GM19240 (cell line): Measurements from ENCODE around the gene NME7.

Source experiments
- DNase-seq: peaks from one replicate; pipeline ENCODE4 v3.0.0; 2011; ENCODE audit warnings: low spot score; ENCODE audit not compliant: insufficient read length

NME7 gene

DNA sequence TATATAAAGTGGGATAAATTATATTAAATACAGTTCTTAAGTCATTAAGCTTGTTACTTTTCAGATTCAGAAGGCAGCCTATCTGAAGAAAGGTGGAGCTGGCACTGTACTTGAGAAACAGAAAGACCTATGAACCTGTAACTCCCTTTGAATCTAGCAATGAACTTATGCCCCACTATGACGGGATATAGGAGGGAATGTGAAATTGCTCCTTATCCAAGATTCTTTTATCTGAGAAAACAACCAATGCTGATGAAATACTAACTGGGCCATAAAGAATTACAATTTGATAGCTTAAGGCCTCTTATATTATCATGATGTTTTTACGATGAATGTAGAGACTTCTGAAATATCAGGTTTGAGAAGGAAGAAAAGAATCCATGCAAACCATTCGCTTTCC lies 211.0 kb downstream of the NME7 start:
- DNase-seq = no peak

DNA sequence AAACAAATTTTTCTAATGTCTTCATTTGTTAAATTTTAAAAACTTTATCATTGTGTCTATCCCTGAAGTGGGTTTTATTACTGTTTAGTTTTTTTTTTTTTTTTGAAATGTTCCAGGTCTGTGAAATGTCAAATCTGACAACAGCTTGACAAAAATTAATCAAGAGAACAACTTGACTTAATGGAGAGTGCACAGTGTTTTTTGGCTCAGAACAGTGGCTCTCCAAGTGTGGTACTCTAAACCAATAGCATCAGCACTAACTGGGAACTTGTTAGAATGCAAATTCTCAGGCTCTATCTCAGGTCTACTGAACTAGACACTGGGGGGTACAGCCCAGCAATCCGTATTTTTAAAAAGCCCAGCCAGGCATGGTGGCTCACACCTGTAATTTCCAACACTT lies 211.9 kb downstream of the NME7 start:
- DNase-seq = no peak

DNA sequence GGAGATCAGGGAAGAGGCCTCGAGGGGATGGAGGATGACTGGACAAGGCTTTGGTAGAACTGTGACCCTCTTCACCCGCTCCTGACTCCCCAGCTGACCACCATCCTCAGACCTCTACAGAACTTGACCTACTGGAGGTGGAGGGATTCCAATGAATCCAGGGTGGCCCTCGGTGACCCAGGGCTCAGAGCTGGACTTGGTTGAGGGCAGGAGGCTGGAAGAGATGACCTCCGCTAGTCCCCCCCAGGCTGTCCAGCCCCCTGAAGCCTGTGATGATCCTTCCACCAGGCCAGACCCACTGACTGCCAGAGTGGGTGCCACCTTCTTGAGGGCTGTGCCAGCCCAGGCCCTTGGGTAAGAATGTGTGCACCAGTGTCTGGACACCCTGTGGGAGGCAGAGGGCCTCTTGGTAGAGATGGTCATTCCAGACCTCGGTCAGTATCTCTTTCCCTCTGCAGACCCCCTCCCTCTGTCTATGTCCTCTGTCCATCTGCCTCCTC lies 216.2 kb downstream of the NME7 start:
- no peak for DNase-seq

DNA sequence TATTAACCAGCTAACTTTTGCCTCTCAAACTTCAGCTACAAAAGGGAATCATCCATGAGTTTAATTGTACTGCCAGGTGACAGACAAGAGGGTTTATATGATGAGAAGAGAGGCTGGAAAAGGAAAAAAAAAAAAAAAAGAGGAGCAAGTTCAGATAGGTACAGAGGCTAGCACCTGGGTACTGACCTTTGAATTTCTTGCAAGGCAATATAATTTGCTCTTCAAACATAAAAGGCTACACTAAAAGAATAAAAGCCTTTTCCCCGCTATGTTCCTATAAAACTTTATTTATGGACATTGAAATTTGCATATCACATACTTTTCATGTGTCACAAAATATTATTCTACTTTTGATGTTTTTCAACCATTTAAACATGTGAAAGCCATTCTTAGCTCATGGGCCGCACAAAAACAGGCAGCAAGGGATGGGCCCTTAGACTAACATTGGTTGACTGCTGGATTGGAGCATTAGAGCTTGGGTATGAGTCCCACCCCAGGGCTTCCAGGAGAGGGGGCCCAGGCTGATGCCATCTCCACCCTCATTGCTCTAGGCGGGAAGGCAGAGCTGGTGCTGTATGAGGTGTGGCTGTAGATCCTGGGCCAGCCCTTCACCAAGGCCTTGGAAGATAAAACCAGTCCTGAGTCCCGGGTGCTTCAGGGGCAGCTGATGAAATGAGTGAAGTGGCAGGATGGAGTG lies 216.8 kb downstream of the NME7 start:
- no peak for DNase-seq

DNA sequence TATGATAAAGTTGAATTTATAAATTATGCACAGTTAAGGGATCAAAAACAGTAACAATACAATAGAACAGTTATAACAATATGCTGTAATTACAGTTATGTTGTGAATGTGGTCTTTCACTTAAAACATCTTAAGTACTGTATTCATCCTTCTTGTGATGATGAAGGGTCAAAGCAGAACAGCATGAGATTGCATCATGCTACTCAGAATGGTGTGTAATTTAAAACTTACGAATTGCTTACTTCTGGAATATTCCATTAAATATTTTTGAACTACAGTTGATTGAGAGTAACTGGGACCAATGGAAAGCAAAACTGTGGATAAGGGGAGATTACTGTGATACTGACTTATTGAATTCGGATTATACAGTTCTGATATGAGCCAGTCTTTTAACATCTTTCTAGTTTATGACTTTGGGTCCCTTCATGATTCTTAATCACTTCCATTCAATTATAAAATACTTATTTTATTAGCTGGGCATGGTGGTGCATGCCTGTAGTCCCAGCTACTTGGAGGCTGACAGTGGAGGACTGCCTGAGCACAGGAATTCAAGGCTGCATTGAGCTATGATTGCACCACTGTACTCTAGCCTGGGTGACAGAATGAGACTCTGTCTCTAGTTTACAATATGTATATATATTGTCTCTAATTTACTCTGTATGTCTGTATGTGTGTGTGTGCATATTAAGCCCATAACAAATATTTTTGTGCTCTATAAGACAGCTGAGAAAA lies 217.9 kb downstream of the NME7 start:
- no peak for DNase-seq

DNA sequence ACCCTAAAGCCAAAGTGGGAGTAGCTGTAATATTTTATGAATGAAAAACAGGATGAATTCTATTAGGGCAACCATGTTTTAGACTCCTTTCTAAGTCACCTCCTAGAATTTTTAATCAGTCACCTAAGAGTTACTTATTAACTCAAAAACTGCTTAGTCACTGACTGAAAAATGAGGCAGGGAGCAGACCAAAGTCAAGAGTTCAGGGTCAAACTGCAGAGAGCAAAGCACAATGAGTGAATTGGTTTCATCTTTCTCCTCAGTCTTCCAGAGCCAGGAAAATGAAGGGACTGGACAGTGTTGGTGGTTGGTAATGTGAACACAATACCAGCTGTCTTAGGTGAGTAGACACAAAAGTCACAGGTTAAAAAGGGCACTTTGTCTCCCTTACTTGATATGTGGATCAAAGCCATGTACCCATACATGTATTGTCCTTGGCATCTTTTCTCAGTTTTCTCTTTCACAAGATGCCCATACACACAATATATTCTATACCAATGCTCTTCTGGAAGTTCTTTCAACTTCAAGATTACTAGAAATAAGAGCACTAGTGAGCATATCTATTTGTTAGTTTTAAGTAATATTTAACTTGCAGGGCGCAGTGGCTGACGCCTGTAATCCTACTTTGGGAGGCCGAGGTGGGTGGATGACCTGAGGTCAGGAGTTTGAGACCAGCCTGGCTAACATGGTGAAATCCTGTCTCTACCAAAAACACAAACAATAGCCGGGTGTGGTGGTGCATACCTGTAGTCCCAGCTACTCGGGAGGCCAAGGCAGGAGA lies 218.9 kb downstream of the NME7 start:
- no peak for DNase-seq

DNA sequence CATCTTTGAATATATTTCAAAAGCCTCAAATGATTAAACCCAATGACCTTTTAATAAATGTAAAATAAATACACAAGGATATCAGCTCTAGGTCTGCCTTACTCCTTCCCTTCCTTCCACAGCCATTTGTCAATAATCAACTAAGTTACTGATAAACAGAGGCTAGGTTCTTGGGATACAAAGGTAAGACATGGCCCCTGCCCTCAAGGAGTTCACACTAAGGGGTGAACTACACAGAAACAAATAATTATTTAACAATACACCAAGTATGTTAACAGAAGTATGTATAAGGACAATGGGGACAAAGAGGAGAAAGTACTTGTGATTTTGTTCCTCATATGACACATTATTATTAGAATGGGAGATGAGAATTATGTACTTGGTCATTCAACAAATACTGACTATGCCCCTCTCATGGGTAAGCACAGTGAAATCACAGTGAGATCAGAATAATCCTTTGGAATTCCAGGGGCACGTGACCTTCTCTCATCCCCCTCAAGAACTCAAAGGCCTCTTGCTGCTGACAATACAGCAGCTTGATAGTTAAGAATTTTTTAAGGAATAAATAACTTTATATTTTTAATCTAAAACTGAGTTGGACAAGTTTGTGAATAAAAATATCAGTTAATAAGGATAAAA lies 220.9 kb downstream of the NME7 start:
- DNase-seq = no peak

DNA sequence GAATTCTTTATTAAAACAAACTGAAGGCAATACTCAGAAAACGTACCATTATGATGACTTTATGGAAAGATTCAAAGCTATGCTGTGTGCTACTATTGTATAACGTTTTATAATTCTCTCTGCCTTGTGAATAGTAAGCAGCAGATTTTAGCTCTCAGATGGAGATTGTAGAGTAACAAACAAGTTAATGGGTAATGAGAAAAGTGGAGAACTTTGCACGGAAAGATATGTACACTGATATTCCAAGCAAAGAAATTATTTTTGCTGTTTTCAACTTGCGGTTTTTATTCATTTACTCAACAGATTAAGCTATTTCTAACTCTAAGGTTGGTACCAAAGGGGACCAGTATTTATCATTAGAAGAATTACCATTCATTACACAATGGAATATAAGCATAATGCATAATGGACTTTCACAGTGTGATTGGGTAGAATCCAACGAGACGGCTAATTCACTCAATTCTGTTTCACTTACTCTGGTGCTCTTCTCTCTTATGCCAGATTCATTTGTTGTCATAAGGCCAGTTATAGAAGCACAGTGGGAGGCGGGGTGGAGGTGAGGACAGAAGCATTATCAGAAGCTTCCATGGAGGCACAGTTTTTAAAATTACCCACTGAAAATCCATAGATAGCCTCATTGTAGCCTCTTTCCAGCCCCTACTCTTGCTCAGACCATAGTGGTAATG lies 222.5 kb downstream of the NME7 start:
- DNase-seq = no peak

DNA sequence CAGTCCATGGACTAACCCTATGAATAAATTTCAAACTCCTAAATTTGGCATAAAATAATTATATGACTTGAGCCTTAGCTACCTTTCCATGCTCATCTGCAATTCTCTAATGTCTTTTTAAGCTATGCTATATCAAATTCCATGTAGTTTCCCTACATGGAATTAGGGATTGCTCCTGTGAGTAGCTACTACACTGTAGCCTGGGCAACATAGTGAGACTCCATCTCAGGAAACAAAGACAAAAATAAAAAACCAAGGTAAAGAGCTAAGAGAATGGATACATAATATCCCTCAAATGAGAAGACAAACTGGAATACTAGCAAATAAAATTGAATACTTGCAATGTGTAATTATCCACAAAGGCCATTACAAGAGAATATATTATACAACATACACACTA lies 223.6 kb downstream of the NME7 start:
- DNase-seq = no peak

DNA sequence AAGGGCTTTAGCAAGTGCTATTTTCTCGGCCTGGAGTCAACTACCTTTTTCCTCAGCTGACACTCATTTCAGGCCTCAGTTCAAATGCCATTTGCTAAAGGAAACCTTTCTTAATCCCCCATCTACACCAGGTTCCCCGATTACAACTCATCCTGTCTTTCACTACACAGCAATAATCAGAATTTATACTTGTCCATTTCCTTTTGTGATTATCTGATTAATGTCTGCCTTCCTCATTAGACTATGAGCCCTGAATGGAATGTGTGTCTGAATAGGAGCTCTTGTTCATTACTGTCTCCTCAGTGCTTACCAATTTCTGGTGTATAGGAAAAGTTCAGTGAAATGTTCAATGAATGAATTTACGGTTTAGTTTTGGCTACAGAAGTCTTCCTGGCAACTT lies 224.3 kb downstream of the NME7 start:
- DNase-seq = no peak

DNA sequence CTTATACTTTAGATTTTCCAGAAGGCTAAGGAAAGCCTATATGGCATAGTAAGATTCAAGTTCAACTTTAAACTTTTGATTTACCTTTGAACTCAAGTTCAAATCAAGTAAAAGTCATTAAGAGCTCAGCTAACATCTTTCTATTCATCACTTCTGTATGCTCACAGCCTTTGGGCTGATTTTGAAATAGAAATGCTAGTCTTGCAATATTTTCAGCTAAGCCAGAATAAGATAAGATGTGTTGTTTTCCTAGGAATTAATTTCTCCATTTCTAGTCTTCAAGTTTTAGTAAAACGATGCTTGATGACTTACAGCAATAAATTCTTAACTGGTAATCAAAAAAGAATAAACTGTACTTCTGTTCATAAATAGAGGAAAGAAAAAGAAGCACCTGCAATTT lies 225.5 kb downstream of the NME7 start:
- no peak for DNase-seq

DNA sequence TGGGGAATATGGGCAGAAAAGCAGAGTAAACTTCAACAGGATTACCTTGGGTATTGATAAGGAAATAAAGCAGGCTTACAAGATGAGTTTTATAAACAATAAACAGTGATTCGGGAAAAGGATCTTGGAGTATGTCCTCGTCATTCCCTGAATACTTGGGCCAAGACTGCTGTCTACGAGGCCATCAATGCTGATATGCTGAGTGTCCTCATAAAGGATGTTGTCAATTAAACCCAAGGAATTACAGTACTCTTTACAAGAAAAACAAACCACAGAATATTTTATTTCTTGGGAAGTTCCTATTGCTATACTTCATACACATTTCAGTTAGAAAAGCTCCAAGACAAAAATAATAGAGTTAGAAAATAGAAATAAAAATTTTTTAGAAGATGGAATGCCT lies 226.2 kb downstream of the NME7 start:
- DNase-seq = no peak

DNA sequence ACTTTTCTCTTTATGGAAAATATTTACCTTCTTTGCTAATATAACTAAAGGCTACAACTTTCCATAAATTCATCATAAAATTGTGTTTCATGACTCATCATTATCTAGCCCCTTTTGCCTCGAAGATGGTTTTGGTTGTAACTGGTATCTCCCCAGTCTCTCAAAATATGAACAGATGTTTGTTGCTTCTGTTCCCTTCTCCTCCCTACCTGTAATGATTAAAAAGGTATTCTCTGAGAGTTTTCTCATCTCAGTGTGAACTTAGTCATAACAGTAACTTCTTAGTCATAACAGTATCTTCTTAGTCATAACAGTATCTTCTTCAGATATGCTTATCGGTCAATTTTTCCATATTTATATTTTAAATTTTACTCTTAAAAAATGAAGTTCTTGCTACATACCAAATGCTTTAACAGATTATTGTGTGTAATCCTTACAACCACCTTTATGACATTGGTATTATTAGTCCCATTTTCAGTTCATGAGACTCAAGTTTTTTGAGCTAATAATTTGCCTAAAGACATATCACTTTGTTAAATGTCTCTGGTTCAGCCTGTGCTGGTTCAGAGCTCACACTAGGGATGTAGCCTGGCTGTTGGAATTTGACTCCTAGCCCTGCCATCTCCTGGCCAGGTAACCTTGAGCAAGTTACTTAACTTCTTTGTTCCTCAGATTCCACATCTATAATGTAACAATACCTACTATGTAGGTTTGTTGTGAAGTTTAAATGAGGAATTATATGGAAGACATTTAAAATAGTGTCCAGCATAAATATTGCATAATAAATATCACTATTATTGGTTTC lies 228.5 kb downstream of the NME7 start:
- DNase-seq = peak; percentile 25

DNA sequence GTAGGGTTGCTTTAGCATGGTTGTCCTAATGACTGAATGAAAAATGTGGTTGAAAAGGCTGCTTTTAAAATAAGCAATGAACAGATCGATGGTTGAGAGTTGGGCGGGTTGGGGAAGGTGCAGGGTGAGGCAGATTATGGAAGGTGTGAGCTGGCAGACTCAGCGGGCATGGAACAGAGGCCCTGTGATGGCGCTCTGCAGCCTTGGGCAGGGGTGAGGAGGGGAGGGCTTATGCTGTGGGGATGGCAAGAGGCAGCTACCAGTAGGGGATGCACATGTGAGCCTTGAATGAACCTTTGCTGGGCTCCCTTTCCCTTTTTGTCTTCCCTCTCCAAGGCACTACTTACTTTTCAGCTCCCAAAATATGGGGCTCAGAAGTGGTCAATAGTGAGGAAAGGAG lies 230.2 kb downstream of the NME7 start:
- DNase-seq = no peak

DNA sequence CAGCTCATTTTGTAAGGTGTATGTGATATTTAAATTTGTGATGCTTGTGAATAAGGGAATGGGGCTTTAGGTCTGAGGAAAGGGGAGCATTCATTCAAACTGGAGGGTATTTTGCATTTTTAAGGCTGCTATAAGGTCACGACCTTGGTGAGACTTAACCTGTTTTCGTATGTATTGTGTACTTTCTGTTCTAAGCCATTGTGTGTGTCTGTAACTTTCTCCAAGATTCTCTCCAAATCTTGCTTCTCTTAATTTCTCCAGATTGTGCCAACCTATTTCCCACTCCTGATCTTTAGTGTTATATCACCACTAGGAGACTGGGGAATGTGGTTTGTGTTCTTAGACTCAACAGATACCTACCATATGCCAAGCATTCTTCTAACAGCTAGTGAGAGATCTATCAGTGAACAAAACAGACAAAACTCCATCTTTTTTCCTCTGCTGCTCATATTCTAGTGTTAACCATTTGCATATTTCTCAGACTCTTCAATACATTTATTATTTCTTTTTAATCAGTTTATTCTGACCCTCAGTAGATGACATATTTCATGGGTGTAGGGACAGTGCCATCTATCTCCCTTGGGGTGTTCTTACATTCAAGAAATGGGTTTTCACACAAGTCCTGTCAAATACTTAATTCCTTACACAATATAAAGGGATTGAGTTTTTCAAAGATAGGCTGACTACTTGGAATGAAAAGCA lies 233.6 kb downstream of the NME7 start:
- DNase-seq = no peak

DNA sequence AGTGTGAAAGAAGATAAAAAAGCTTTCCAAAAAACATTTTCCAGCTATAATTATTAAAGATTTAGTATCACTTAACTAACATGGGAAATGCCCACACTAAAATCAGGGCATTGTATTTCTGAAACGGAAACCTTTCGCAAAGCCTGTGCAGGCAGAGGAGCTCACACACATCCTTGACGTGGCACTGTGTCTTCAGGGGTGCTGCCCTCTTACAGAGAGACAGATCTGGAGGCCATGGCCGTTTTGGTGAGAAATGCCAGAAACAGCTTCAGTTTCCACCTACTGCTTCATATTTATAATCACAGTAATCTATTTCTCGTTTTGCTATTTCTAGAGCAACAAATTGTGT lies 234.4 kb downstream of the NME7 start:
- no peak for DNase-seq

DNA sequence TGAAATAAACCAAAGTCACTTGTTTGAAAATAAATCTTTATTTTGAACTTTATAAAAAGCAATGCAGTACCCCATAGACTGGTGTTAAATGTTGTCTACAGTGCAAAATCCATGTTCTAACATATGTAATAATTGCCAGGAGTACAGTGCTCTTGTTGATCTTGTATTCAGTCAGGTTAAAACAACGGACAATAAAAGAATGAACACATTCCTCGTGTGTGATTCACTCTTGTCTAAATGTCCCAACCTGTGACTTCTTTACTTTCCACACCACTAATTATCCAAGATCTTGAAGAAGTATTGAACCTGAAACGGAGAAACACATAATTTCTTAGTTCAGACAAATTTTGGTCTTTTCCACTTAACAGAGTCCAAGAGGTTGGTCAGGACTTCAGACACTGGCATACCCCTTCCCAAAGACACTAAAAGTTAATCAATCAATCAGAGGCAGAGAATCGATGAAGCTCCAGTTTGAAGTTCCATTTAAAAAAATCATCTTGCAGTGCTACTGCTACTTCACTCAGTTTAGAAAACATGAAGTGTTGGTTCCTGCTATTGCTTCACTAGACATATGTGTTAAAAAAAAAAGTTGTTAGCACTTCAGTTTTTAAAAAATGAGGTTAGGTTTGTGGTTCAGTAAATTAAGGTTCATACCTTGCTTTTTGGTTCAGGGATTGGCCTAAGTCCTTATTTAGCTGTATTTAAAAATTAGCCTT lies 234.9 kb downstream of the NME7 start:
- DNase-seq = no peak

DNA sequence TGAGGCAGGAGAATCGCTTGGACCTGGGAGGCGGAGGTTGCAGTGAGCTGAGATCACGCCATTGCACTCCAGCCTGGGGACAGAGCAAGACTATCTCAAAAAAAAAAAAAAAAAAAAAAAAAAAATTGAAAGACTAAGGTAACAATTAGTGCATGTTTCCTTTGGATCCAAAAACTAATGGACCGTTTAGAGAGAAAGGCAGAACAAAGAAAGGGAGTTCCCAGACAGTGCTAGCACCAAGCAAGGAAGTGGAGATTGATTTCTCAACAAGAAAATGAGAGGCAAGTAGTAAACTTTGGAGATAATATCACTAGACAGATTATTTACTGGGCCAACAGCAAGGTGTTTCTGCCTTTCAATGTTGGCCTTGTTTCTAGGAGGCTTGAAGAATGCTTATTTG lies 236.9 kb downstream of the NME7 start:
- DNase-seq = no peak

DNA sequence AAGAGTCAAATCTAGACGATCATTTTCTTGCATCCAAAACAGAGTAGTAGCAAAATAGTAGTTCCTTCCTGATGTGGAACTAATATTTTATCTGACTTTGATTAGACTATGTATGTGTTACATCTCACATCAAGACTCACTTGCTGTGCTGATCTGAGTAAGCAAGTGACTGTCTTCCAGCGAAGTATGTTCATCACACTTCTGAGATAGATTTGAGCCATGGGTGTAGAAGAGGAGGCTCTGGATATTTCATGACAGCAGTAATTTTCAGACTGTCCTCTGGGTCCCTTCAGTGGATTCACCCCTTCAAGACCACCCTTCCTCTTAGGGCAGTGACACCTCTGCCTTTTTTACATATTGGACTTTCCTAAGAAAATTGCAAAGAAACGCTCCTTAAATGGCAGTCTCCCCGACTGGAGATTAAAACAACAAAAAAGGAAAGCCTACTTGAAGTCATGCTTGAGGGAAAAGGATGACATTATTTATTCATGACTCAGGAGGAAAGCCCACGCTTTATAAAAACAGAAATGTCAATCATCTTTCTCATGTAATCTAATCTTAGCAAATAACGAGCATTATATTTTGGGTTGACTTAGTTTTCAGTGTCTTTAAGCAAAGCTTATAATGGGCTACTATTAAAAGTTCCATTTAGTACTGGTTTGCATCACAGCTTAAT lies 238.3 kb downstream of the NME7 start:
- no peak for DNase-seq
